ENCODE data around the gene TMC8. TPM values are rescaled to one million over a fixed set of nuclear protein-coding genes. Genes with fewer than 3 reads are reported as not detected.

TMC8 gene
- total RNA-seq, 1 experiment from 2014 or later = not detected

DNA sequence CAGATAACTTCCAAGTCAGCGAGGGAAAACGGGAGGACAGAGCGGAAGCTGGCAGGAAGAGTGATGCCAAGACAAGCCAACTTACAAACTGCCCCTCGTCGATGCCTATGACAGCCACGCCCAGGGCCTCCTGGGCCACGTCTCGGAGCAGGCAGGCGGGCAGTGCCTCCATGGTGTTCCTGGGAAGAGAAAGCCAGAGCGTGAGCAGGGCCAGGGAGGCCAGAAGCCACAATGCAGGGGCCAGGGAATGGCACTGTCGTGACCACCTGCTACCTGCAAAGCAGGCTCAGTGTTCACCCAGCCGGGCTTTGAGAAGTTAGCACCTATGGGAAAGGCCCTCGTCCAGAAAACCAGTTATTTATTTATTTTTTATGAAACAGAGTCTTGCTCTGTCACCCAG is 51.9 kb downstream of the TMC8 start:
- ChIA-PET CTCF (interaction anchor here (0.5 kb wide), 1 partner anchor 65 kb away, joined by 4 read pairs; no protein-coding TSS in a partner anchor), POLR2A (interaction anchor here (1.6 kb wide), 1 partner anchor 13 kb away, joined by 3 read pairs; no protein-coding TSS in a partner anchor)
- H3K4me3 ChIP-seq (ENCODE audit: low read depth, low read length) = no peak overlapping the region
- no peak overlapping the region for H3K27ac Mint-ChIP-seq (ENCODE audit: unreplicated experiment)
- intact Hi-C loops (cut with micrococcal nuclease; ENCODE audit: unreplicated experiment) = no loop called here
- DNase-seq = no peak
- H3K4me3 Mint-ChIP-seq (ENCODE audit: unreplicated experiment) = no peak overlapping the region
- H3K27me3 Mint-ChIP-seq (ENCODE audit: insufficient read depth, unreplicated experiment) = no peaks in the 10 kb centered on the region
- H3K36me3 Mint-ChIP-seq (ENCODE audit: insufficient read depth, unreplicated experiment) = peaks cover 94% of the 10 kb centered on the region
- H3K9me3 Mint-ChIP-seq (ENCODE audit: unreplicated experiment) = no peaks in the 10 kb centered on the region
- H3K4me1 ChIP-seq = peaks cover 15% of the 10 kb centered on the region
- no peaks in the 10 kb centered on the region; the same call in 1 of the 2 replicates for H3K36me3 ChIP-seq (ENCODE audit: control insufficient read depth, insufficient read depth, low read length)
- TF ChIP-seq, protein P1, sequence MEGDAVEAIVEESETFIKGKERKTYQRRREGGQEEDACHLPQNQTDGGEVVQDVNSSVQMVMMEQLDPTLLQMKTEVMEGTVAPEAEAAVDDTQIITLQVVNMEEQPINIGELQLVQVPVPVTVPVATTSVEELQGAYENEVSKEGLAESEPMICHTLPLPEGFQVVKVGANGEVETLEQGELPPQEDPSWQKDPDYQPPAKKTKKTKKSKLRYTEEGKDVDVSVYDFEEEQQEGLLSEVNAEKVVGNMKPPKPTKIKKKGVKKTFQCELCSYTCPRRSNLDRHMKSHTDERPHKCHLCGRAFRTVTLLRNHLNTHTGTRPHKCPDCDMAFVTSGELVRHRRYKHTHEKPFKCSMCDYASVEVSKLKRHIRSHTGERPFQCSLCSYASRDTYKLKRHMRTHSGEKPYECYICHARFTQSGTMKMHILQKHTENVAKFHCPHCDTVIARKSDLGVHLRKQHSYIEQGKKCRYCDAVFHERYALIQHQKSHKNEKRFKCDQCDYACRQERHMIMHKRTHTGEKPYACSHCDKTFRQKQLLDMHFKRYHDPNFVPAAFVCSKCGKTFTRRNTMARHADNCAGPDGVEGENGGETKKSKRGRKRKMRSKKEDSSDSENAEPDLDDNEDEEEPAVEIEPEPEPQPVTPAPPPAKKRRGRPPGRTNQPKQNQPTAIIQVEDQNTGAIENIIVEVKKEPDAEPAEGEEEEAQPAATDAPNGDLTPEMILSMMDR (IDR thresholded peaks at IDR 0.05; ENCODE audit: insufficient read depth in 1 of 2, low read depth in 1 of 2, low read length in 1 of 2, severe bottlenecking in 1 of 2, unreplicated experiment in 1 of 2) = no peak
- peaks cover 16% of the 10 kb centered on the region for H3K4me1 Mint-ChIP-seq (ENCODE audit: low read depth, unreplicated experiment)
- no peaks in the 10 kb centered on the region for H3K9me3 ChIP-seq
- BruUV-seq (replicated peaks) = no TSS peak
- H3K27me3 ChIP-seq (replicated peaks; ENCODE audit: control insufficient read depth, insufficient read depth, low read length) = no peaks in the 10 kb centered on the region

DNA sequence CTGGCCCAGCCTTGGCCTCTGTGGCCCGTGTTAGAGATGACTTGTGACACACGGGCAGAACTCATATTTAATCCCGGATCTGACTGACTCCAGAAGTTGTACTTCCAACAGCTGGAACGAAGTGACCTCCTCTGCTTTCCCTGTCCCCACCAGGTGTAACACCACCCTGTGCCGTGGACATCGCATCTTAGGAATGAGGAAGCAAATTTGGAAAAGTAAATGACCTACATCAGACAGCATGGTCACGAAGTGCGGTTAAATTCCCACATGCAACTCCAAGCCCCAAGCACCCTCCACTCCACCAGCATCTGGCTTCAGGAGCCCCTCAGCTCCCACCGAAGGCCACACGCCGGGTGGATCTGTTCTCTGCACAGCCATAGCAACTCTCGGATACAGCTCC is 53.3 kb downstream of the TMC8 start:
- Histone ChIP-seq H3K4me1 (peaks cover 15% of the 10 kb centered on the region), H3K4me3 (ENCODE audit: low read depth, low read length) (no peak overlapping the region), H3K27me3 (replicated peaks; ENCODE audit: control insufficient read depth, insufficient read depth, low read length) (no peaks in the 10 kb centered on the region), H3K36me3 (ENCODE audit: control insufficient read depth, insufficient read depth, low read length) (no peaks in the 10 kb centered on the region; the same call in 1 of the 2 replicates), H3K9me3 (no peaks in the 10 kb centered on the region)
- POLR2A ChIA-PET = interaction anchor here (0.6 kb wide), 1 partner anchor 21 kb away, joined by 3 read pairs; no protein-coding TSS in a partner anchor
- Mint-ChIP-seq H3K9me3 (ENCODE audit: unreplicated experiment) (no peaks in the 10 kb centered on the region), H3K36me3 (ENCODE audit: insufficient read depth, unreplicated experiment) (peaks cover 88% of the 10 kb centered on the region), H3K27me3 (ENCODE audit: insufficient read depth, unreplicated experiment) (no peaks in the 10 kb centered on the region), H3K4me3 (ENCODE audit: unreplicated experiment) (peak overlapping the region; percentile 47), H3K4me1 (ENCODE audit: low read depth, unreplicated experiment) (peaks cover 22% of the 10 kb centered on the region), H3K27ac (ENCODE audit: unreplicated experiment) (peak overlapping the region; percentile 41)
- CTCF ChIA-PET = interaction anchor here (0.6 kb wide), 1 partner anchor 1964 kb away, joined by 3 read pairs; no protein-coding TSS in a partner anchor
- no TSS peak for BruUV-seq (replicated peaks)
- intact Hi-C loops (cut with micrococcal nuclease; ENCODE audit: unreplicated experiment) = no loop called here
- TF ChIP-seq, protein P1 (IDR thresholded peaks at IDR 0.05; ENCODE audit: insufficient read depth in 1 of 2, low read depth in 1 of 2, low read length in 1 of 2, severe bottlenecking in 1 of 2, unreplicated experiment in 1 of 2) = no peak
- DNase-seq = no peak

DNA sequence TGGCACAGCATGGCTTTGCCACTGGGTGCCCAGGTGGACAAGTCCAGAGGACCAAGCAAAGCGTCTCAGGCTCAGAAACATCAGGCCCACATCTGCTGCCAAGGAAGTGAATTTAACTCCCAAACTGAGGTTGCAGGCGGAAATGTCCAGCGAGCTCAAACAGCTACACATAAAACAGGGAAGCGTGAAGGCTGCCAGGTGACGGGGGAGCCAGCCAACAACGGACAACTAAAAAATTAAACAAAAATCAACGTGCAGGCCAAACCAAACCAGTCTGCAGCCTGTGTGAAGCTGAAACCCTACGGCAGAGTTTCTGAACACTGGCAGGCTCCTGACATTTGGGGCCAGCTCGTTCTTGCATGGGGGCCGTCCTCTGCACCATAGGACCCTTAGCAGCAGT is 53.8 kb downstream of the TMC8 start:
- intact Hi-C loops (cut with micrococcal nuclease; ENCODE audit: unreplicated experiment) = no loop called here
- Histone ChIP-seq H3K4me3 (ENCODE audit: low read depth, low read length) (no peak overlapping the region), H3K9me3 (no peaks in the 10 kb centered on the region), H3K36me3 (ENCODE audit: control insufficient read depth, insufficient read depth, low read length) (no peaks in the 10 kb centered on the region; the same call in 1 of the 2 replicates), H3K27me3 (replicated peaks; ENCODE audit: control insufficient read depth, insufficient read depth, low read length) (no peaks in the 10 kb centered on the region), H3K4me1 (peaks cover 15% of the 10 kb centered on the region)
- BruUV-seq (replicated peaks) = no TSS peak
- POLR2A ChIA-PET = interaction anchor here (0.6 kb wide), 1 partner anchor 22 kb away, joined by 3 read pairs; no protein-coding TSS in a partner anchor
- TF ChIP-seq, protein P1 (IDR thresholded peaks at IDR 0.05; ENCODE audit: insufficient read depth in 1 of 2, low read depth in 1 of 2, low read length in 1 of 2, severe bottlenecking in 1 of 2, unreplicated experiment in 1 of 2) = no peak
- peak overlapping the region; percentile 72 for H3K4me3 Mint-ChIP-seq (ENCODE audit: unreplicated experiment)
- peaks cover 22% of the 10 kb centered on the region for H3K4me1 Mint-ChIP-seq (ENCODE audit: low read depth, unreplicated experiment)
- H3K27me3 Mint-ChIP-seq (ENCODE audit: insufficient read depth, unreplicated experiment) = no peaks in the 10 kb centered on the region
- H3K9me3 Mint-ChIP-seq (ENCODE audit: unreplicated experiment) = no peaks in the 10 kb centered on the region
- H3K27ac Mint-ChIP-seq (ENCODE audit: unreplicated experiment) = peak overlapping the region; percentile 41
- DNase-seq = no peak
- peaks cover 83% of the 10 kb centered on the region for H3K36me3 Mint-ChIP-seq (ENCODE audit: insufficient read depth, unreplicated experiment)
- CTCF ChIA-PET = interaction anchor here (0.6 kb wide), 1 partner anchor 1964 kb away, joined by 3 read pairs; no protein-coding TSS in a partner anchor

All from Caco-2 (cell line).